Activated T-helper 1 cell treated with anti-CD3 and anti-CD28 coated beads, Interleukin-12 subunit alpha, Interleukin-12 subunit beta, Interleukin-2, Interleukin-4 antibody, amounts not matched to agents 30 ng/mL and 10 ng/mL and 1 ng/mL, durations not matched to agents 14 hours and 24 hours and 36 hours (primary cell): ENCODE data around the gene OR3A1. TPM values are rescaled to one million over a fixed set of nuclear protein-coding genes. Genes with fewer than 3 reads are reported as not detected.
"Not testable (repeated sequence)": the region's sequence is repeated elsewhere in the genome, so short reads cannot be mapped to it uniquely, and the experiment has no call there.

ENCODE experiments used
- DNase-seq: peaks from one replicate; pipeline ENCODE4 v3.0.0; 2021; ENCODE audit warnings: low spot score
- H3K27ac Mint-ChIP-seq: one replicate; pipeline ENCODE4 v1.8.0; 2021; ENCODE audit warnings: mild to moderate bottlenecking, mixed read lengths
- H3K27me3 Mint-ChIP-seq: one replicate; pipeline ENCODE4 v1.8.0; 2022; ENCODE audit warnings: mild to moderate bottlenecking, moderate library complexity, mixed read lengths; ENCODE audit not compliant: insufficient read depth
- H3K36me3 Mint-ChIP-seq: one replicate; pipeline ENCODE4 v1.8.0; 2021; ENCODE audit warnings: low read depth, mixed read lengths
- H3K4me1 Mint-ChIP-seq: one replicate; pipeline ENCODE4 v1.8.0; 2021; ENCODE audit warnings: low read depth, mixed read lengths
- H3K4me3 Mint-ChIP-seq: one replicate; pipeline ENCODE4 v1.8.0; 2021; ENCODE audit warnings: mild to moderate bottlenecking, moderate library complexity, mixed read lengths
- H3K9me3 Mint-ChIP-seq: one replicate; pipeline ENCODE4 v1.8.0; 2021; ENCODE audit warnings: mixed read lengths
- intact Hi-C: fragments of 100-400 bp; cut with micrococcal nuclease; formaldehyde crosslinking; loops from one replicate; pipeline ENCODE4 v1.15.1; 2024
- total RNA-seq: library from RNA; stranded (reverse); gene quantifications from 2 replicates; pipeline ENCODE4 v1.2.3, GENCODE V29; 2022

The OR3A1 gene
- total RNA-seq, 1 donor from 2014 or later: not detected

DNA sequence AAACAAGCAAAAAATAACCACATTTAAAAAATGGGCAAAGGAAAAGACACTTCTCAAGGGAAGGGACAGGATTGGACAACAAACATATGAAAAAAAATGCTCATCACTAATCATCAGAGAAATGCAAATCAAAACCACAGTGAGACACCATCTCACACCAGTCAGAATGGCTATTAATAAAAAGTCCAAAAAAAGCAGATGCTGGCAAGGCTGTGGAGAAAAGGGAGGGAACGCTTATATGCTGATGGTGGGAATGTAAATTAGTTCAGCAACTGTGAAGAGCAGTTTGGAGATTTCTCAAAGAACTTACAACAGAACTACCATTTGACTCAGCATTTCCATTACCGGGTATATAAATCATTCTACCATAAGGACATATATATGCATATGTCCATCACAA lies 49.1 kb downstream of the OR3A1 start:
- H3K36me3 Mint-ChIP-seq, H3K4me3 Mint-ChIP-seq, H3K27me3 Mint-ChIP-seq, H3K27ac Mint-ChIP-seq, H3K9me3 Mint-ChIP-seq, DNase-seq, intact Hi-C loops, H3K4me1 Mint-ChIP-seq: not testable (repeated sequence)

DNA sequence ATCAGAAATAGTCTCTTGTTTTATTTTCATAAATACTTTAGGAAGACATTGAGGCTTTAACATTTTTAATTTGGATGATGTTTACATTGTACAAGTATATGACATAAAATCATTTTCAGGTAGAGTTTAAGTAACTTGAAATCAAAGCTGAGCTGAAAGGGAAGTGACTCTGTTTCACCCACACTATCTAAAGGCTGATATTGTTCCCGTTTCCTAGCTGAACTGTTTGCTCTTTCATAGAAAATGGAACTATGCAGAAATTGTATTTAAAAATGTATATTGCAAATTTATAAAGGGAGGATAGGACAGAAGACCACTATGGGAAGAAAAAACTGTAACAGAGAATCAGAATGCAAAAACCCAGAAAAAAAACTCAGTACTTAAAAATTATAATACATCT lies 53.3 kb downstream of the OR3A1 start:
- H3K27me3 Mint-ChIP-seq, DNase-seq, H3K27ac Mint-ChIP-seq, H3K4me1 Mint-ChIP-seq, H3K4me3 Mint-ChIP-seq, H3K36me3 Mint-ChIP-seq, intact Hi-C loops, H3K9me3 Mint-ChIP-seq: not testable (repeated sequence)

DNA sequence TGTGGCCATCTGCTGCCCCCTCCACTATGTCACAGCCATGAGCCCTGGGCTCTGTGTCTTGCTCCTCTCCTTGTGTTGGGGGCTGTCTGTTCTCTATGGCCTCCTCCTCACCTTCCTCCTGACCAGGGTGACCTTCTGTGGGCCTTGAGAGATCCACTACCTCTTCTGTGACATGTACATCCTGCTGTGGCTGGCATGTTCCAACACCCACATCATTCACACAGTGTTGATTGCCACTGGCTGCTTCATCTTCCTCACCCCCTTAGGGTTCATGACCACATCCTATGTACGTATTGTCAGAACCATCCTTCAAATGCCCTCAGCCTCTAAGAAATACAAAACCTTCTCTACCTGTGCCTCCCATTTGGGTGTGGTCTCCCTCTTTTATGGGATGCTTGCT lies 57.1 kb downstream of the OR3A1 start:
- intact Hi-C loops, H3K4me1 Mint-ChIP-seq, H3K27me3 Mint-ChIP-seq, H3K9me3 Mint-ChIP-seq, DNase-seq, H3K36me3 Mint-ChIP-seq, H3K27ac Mint-ChIP-seq, H3K4me3 Mint-ChIP-seq: not testable (repeated sequence)

Other genes starting within 250 kb of the OR3A1 start
- not detected in 2 replicates for gene OR1D5, start 234.8 kb downstream of the OR3A1 start, total RNA-seq
- not detected in 2 replicates for gene OR1D2, start 193.9 kb downstream of the OR3A1 start, total RNA-seq
- not detected in 2 replicates for gene OR1G1, start 170.8 kb downstream of the OR3A1 start, total RNA-seq
- not detected in 2 replicates for gene OR1A2, start 100.8 kb downstream of the OR3A1 start, total RNA-seq
- not detected in 2 replicates for gene OR1A1, start 90.7 kb downstream of the OR3A1 start, total RNA-seq
- 0.24 and 0.47 TPM in 2 replicates for gene OR3A2, start 87.9 kb upstream of the OR3A1 start, total RNA-seq
- gene OR1E1, start 100.0 kb upstream of the OR3A1 start, total RNA-seq: not detected in 2 replicates
- gene OR3A3, start 113.0 kb upstream of the OR3A1 start, total RNA-seq: not detected in 2 replicates
- not detected in 2 replicates for gene OR1E2, start 135.5 kb upstream of the OR3A1 start, total RNA-seq
- not detected in 2 replicates for gene SPATA22, start 173.5 kb upstream of the OR3A1 start, total RNA-seq
- not detected in 2 replicates for gene ASPA, start 177.6 kb upstream of the OR3A1 start, total RNA-seq